ENCODE data around the gene AMER1.

Gene AMER1

DNA sequence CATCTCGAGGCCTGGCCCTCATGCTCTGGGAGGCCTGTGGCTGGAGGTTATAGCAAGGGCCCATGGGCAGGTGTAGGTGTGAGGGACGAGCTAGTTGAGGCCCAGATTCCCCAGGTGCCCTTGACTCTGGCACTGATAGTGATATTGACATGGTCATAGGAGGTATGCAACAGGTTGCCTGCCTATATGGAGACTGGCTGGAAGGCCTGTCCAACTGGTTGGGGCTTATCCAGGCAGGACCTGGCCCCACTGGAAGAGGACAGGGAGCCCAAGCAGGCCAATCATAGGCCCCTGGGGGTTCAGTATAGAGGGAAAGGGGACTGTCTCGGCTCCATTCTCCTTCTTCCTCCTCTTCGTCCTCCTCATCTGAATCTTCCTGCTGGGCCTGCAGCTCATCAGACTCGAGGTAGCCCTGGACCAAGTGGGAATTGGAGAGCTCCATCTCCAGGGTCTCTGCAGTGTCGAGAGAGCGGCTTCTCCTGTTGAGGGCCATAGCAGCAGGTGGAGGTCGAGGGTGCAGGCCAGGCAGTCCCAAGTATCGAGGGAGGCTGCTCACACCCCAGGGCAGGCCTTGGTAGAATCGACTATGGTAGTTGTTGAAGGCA, 15.3 kb downstream of the AMER1 start:
- Histone ChIP-seq H3K36me3 (replicated peaks) (no peaks in the 10 kb centered on the region), H3K27me3 (replicated peaks) (no peaks in the 10 kb centered on the region), H3K27ac (no peak overlapping the region), H3K4me3 (ENCODE audit: low read depth, low read length) (no peak overlapping the region)
- in situ Hi-C loops (cut with HindIII; ENCODE audit: low pct_ligation_motif_present, low sequenced_read_pairs) = no loop called here
- DNase-seq = no peak
- TF ChIP-seq, protein P1, sequence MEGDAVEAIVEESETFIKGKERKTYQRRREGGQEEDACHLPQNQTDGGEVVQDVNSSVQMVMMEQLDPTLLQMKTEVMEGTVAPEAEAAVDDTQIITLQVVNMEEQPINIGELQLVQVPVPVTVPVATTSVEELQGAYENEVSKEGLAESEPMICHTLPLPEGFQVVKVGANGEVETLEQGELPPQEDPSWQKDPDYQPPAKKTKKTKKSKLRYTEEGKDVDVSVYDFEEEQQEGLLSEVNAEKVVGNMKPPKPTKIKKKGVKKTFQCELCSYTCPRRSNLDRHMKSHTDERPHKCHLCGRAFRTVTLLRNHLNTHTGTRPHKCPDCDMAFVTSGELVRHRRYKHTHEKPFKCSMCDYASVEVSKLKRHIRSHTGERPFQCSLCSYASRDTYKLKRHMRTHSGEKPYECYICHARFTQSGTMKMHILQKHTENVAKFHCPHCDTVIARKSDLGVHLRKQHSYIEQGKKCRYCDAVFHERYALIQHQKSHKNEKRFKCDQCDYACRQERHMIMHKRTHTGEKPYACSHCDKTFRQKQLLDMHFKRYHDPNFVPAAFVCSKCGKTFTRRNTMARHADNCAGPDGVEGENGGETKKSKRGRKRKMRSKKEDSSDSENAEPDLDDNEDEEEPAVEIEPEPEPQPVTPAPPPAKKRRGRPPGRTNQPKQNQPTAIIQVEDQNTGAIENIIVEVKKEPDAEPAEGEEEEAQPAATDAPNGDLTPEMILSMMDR (IDR thresholded peaks at IDR 0.05; ENCODE audit: low read depth, low read length, missing control alignments) = no peak

DNA sequence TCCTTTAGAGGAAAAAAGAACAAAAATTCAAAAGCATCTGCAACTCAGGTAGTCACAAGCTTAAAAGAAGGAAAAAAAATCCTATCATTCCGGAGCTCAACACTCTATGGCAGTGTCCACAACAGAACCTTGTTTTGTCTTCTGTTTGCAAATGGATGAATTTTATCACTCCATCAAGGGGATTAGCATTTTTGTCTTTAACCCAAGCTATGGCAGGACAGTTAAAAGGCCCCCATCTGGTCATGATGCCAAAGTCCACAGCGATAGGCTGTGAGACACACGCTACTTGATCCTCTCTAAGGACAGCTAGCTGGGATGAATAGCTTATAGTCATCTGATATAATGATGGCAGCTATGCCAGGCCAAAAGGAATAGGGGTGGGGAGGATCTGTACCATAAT, 16.6 kb downstream of the AMER1 start:
- DNase-seq = no peak
- no peak overlapping the region for H3K4me3 ChIP-seq (ENCODE audit: low read depth, low read length)
- H3K36me3 ChIP-seq (replicated peaks) = no peaks in the 10 kb centered on the region
- in situ Hi-C loops (cut with HindIII; ENCODE audit: low pct_ligation_motif_present, low sequenced_read_pairs) = no loop called here
- no peak overlapping the region for H3K27ac ChIP-seq
- no peaks in the 10 kb centered on the region for H3K27me3 ChIP-seq (replicated peaks)
- TF ChIP-seq, protein P1 (IDR thresholded peaks at IDR 0.05; ENCODE audit: low read depth, low read length, missing control alignments) = no peak

DNA sequence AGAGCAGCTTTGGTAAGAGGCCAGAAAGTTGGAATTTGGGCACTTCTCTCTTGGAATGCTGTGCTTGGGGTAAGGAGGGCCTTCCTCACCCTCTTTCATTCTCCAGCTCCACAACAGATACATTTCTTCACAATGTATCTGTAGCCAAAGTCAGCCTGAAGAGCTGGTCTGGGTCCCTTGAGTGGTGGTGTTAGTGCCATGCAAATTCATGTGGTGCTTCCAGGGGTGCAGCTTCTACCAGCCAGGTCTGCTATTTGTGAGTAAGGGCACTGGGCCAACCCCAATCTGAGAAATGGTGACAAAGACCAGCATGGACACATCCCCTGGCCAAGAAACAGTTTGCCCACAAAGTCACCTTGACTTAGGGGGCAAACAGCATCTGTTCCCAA, 17.8 kb downstream of the AMER1 start:
- Histone ChIP-seq H3K36me3 (replicated peaks) (no peaks in the 10 kb centered on the region), H3K27ac (no peak overlapping the region), H3K27me3 (replicated peaks) (no peaks in the 10 kb centered on the region), H3K4me3 (ENCODE audit: low read depth, low read length) (no peak overlapping the region)
- TF ChIP-seq, protein P1 (IDR thresholded peaks at IDR 0.05; ENCODE audit: low read depth, low read length, missing control alignments) = no peak
- DNase-seq = no peak
- in situ Hi-C loops (cut with HindIII; ENCODE audit: low pct_ligation_motif_present, low sequenced_read_pairs) = no loop called here

DNA sequence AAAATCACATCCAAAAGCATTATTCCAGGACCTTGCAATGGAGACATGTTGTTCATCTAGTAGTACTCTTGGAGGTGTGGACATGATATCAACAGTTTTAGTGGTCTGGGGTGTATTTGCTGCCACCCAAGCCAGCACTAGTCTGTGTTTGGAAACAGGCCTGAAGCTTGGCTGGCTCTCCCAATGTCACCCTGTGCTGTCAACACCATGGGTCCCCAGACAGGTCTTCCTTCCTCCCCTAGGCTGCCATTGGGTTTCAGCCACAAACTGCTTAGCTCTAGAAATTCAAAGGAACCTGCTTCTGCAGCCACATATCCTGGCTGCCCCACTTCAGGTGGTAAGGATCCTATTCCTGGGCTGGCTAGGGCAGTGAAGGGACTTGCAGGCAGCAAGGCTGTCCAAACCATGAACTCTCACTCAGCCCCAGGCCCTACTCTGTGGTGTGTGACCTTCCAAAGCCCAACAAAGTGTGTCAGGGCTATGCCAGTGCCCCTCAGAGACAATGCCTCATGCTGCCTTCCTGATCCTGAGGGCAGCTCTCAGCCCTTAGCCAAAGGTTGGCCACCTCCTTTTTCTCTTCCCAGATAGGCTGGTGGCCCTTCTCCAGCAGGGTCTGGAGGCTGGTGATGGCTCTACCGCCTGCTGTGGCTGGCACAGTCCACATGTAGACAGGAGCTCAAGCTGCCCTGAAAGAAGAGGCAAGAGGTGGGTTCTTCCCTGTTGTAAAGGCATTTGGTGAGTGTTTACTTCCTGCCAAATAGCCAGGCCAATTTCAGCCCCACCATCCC, 18.3 kb downstream of the AMER1 start:
- H3K27ac ChIP-seq = no peak overlapping the region
- TF ChIP-seq, protein P1 (IDR thresholded peaks at IDR 0.05; ENCODE audit: low read depth, low read length, missing control alignments) = no peak
- in situ Hi-C loops (cut with HindIII; ENCODE audit: low pct_ligation_motif_present, low sequenced_read_pairs) = no loop called here

DNA sequence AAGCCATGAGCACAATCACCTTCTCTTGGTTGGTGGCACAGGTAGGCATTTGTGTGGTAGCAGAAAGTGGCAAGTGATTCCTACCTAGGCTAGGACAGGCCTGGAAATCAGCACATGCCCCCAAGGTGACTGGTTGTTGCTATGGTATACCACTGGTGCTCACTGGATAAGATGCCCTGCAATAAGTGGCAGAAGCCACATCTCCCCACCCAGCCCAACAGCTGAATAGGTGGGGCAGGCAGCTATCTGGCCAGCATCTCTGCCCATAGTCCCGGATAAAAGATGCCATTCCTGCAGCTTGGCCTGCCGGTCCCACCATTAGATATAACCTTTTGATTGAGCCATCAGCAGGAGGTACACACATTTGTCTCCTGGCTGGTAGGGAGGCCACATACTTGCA, 21.1 kb downstream of the AMER1 start:
- Histone ChIP-seq H3K4me3 (ENCODE audit: low read depth, low read length) (no peak overlapping the region), H3K27ac (no peak overlapping the region), H3K36me3 (replicated peaks) (no peaks in the 10 kb centered on the region), H3K27me3 (replicated peaks) (no peaks in the 10 kb centered on the region)
- DNase-seq = no peak
- TF ChIP-seq, protein P1 (IDR thresholded peaks at IDR 0.05; ENCODE audit: low read depth, low read length, missing control alignments) = no peak
- in situ Hi-C loops (cut with HindIII; ENCODE audit: low pct_ligation_motif_present, low sequenced_read_pairs) = no loop called here

More for the DNA sequence above, 18.3 kb downstream of the AMER1 start:
- Histone ChIP-seq H3K27me3 (replicated peaks) (no peaks in the 10 kb centered on the region), H3K36me3 (replicated peaks) (no peaks in the 10 kb centered on the region), H3K4me3 (ENCODE audit: low read depth, low read length) (no peak overlapping the region)
- no peak for DNase-seq
